Activated CD8-positive, alpha-beta memory T cell treated with anti-CD3 and anti-CD28 coated beads, Interleukin-2, amount 10 ng/mL, durations not matched to agents 7 days and 5 days (primary cell): ENCODE results near the gene KRT75. TPM values are rescaled to one million over a fixed set of nuclear protein-coding genes. Genes with fewer than 3 reads are reported as not detected.

Experiments
- ATAC-seq: fragments of 150-1000 bp; cut with Tn5 transposase; one replicate; pipeline ENCODE4 v1.10.0; 2021; ENCODE audit warnings: moderate library complexity
- CTCF ChIA-PET: fragments of 350-600 bp; sonication (Branson Sonifier 250); formaldehyde crosslinking; loops from one replicate; lab custom pipeline; 2021; ENCODE audit warnings: antibody characterized with exemption; lab: Charles Lee
- DNase-seq: peaks from one replicate; pipeline ENCODE4 v3.0.0-alpha.2; 2020
- H3K27ac Mint-ChIP-seq: one replicate; pipeline ENCODE4 v1.8.0; 2021; ENCODE audit warnings: mild to moderate bottlenecking, mixed read lengths
- H3K27me3 Mint-ChIP-seq: one replicate; pipeline ENCODE4 v1.8.0; 2021; ENCODE audit warnings: mixed read lengths
- H3K36me3 Mint-ChIP-seq: one replicate; pipeline ENCODE4 v1.8.0; 2021; ENCODE audit warnings: mild to moderate bottlenecking, mixed read lengths
- H3K4me1 Mint-ChIP-seq: one replicate; pipeline ENCODE4 v1.8.0; 2021; ENCODE audit warnings: mixed read lengths
- H3K4me3 Mint-ChIP-seq: one replicate; pipeline ENCODE4 v1.8.0; 2021; ENCODE audit warnings: mild to moderate bottlenecking, moderate library complexity, mixed read lengths
- H3K9me3 Mint-ChIP-seq: one replicate; pipeline ENCODE4 v1.8.0; 2022; ENCODE audit warnings: low read depth, mixed read lengths
- total RNA-seq, 2 experiments: library from RNA; stranded (reverse); gene quantifications; one replicate each; pipeline ENCODE4 v1.2.3, GENCODE V29; 2021

KRT75 gene
- not detected for total RNA-seq

- DNase-seq (no peak), ATAC-seq (no peak)
- Mint-ChIP-seq H3K4me1 (no peaks in the 10 kb centered on the region), H3K27ac (no peak within 1 kb of the TSS), H3K4me3 (no peak within 1 kb of the TSS), H3K9me3 (no peaks in the 10 kb centered on the region), H3K36me3 (no peaks in the 10 kb centered on the region), H3K27me3 (peaks cover 25% of the 10 kb centered on the region)
- CTCF ChIA-PET = interaction anchor here (0.7 kb wide), 1 partner anchor 1818 kb away, joined by 3 read pairs; no protein-coding TSS in a partner anchor
Measured at GRCh38 chr12:52434081-52434733, at the start of gene KRT75. Gene KRT75 (minus strand): TSS chr12:52434371. CDS start chr12:52434304, 67 bp downstream.

- ATAC-seq (no peak), DNase-seq (no peak)
- no peak overlapping the region for H3K4me3 Mint-ChIP-seq
- H3K27me3 Mint-ChIP-seq = peaks cover 59% of the 10 kb centered on the region
- no peaks in the 10 kb centered on the region for H3K4me1 Mint-ChIP-seq
- H3K27ac Mint-ChIP-seq = no peak overlapping the region
- H3K9me3 Mint-ChIP-seq = no peaks in the 10 kb centered on the region
- CTCF ChIA-PET = no interaction called here
- no peaks in the 10 kb centered on the region for H3K36me3 Mint-ChIP-seq
Measured at GRCh38 chr12:52480073-52480472, 45.9 kb upstream of the KRT75 start.

- Mint-ChIP-seq H3K9me3 (no peaks in the 10 kb centered on the region), H3K27ac (no peak overlapping the region), H3K4me1 (no peaks in the 10 kb centered on the region), H3K4me3 (no peak overlapping the region), H3K27me3 (peaks cover 35% of the 10 kb centered on the region), H3K36me3 (no peaks in the 10 kb centered on the region)
- ATAC-seq = no peak
- CTCF ChIA-PET = interaction anchor here (1.1 kb wide), 1 partner anchor 407 kb away, joined by 3 read pairs; no protein-coding TSS in a partner anchor
- no peak for DNase-seq
Measured at GRCh38 chr12:52477651-52478050, 43.5 kb upstream of the KRT75 start.

- Mint-ChIP-seq H3K4me3 (no peak overlapping the region), H3K27ac (no peak overlapping the region), H3K36me3 (no peaks in the 10 kb centered on the region), H3K9me3 (no peaks in the 10 kb centered on the region), H3K4me1 (no peaks in the 10 kb centered on the region), H3K27me3 (peaks cover 23% of the 10 kb centered on the region)
- ATAC-seq = no peak
- no peak for DNase-seq
- CTCF ChIA-PET = no interaction called here
Measured at GRCh38 chr12:52474212-52474611, 40.0 kb upstream of the KRT75 start.

- Mint-ChIP-seq H3K9me3 (no peaks in the 10 kb centered on the region), H3K27me3 (peaks cover 20% of the 10 kb centered on the region), H3K27ac (no peak within 1 kb of the TSS), H3K4me3 (no peak within 1 kb of the TSS), H3K36me3 (no peaks in the 10 kb centered on the region), H3K4me1 (no peaks in the 10 kb centered on the region)
- no peak for DNase-seq
- CTCF ChIA-PET = no interaction called here
- no peak for ATAC-seq
Measured at GRCh38 chr12:52473768-52474167, 39.6 kb upstream of the KRT75 start, which contains the start of gene KRT6C. Gene KRT6C (minus strand): TSS chr12:52473805. CDS start chr12:52473737, 68 bp downstream.

- Mint-ChIP-seq H3K27ac (no peak overlapping the region), H3K4me1 (no peaks in the 10 kb centered on the region), H3K27me3 (peaks cover 6% of the 10 kb centered on the region), H3K9me3 (no peaks in the 10 kb centered on the region), H3K4me3 (no peak overlapping the region), H3K36me3 (no peaks in the 10 kb centered on the region)
- ATAC-seq (no peak), DNase-seq (no peak)
- CTCF ChIA-PET = no interaction called here
Measured at GRCh38 chr12:52469853-52470252, 35.7 kb upstream of the KRT75 start.

GRCh38 chr12:52464897-52465296 is 30.7 kb upstream of the KRT75 start:
- ATAC-seq (no peak), DNase-seq (no peak)
- Mint-ChIP-seq H3K27ac (no peak overlapping the region), H3K9me3 (no peaks in the 10 kb centered on the region), H3K27me3 (peaks cover 37% of the 10 kb centered on the region), H3K4me3 (no peak overlapping the region), H3K4me1 (no peaks in the 10 kb centered on the region), H3K36me3 (no peaks in the 10 kb centered on the region)
- CTCF ChIA-PET = interaction anchor here (0.7 kb wide), 1 partner anchor 415 kb away, joined by 3 read pairs; no protein-coding TSS in a partner anchor

GRCh38 chr12:52461693-52462092 is 27.5 kb upstream of the KRT75 start:
- DNase-seq = no peak
- H3K4me1 Mint-ChIP-seq = no peaks in the 10 kb centered on the region

GRCh38 chr12:52458861-52459260 is 24.7 kb upstream of the KRT75 start:
- ATAC-seq (no peak), DNase-seq (no peak)
- Mint-ChIP-seq H3K4me1 (peaks cover 13% of the 10 kb centered on the region), H3K4me3 (no peak overlapping the region), H3K36me3 (no peaks in the 10 kb centered on the region), H3K27ac (no peak overlapping the region), H3K9me3 (no peaks in the 10 kb centered on the region), H3K27me3 (peaks cover 42% of the 10 kb centered on the region)
- CTCF ChIA-PET = interaction anchor here (1.5 kb wide), 1 partner anchor 412 kb away, joined by 5 read pairs; no protein-coding TSS in a partner anchor

More at GRCh38 chr12:52461693-52462092, 27.5 kb upstream of the KRT75 start:
- CTCF ChIA-PET = no interaction called here
- Mint-ChIP-seq H3K27me3 (peaks cover 43% of the 10 kb centered on the region), H3K36me3 (no peaks in the 10 kb centered on the region), H3K9me3 (no peaks in the 10 kb centered on the region), H3K4me3 (no peak overlapping the region), H3K27ac (no peak overlapping the region)
- ATAC-seq = no peak

- CTCF ChIA-PET = no interaction called here
- Mint-ChIP-seq H3K27ac (no peak overlapping the region), H3K9me3 (no peaks in the 10 kb centered on the region), H3K4me3 (no peak overlapping the region), H3K4me1 (peaks cover 13% of the 10 kb centered on the region), H3K36me3 (no peaks in the 10 kb centered on the region), H3K27me3 (peaks cover 35% of the 10 kb centered on the region)
- ATAC-seq (no peak), DNase-seq (no peak)
Measured at GRCh38 chr12:52455821-52456220, 21.6 kb upstream of the KRT75 start.

GRCh38 chr12:52454411-52455201 is 20.4 kb upstream of the KRT75 start:
- DNase-seq (no peak), ATAC-seq (no peak)
- peaks cover 13% of the 10 kb centered on the region for H3K4me1 Mint-ChIP-seq
- H3K27ac Mint-ChIP-seq = no peak overlapping the region
- CTCF ChIA-PET = no interaction called here
- no peak overlapping the region for H3K4me3 Mint-ChIP-seq
- H3K9me3 Mint-ChIP-seq = no peaks in the 10 kb centered on the region
- peaks cover 33% of the 10 kb centered on the region for H3K27me3 Mint-ChIP-seq
- H3K36me3 Mint-ChIP-seq = no peaks in the 10 kb centered on the region

- Mint-ChIP-seq H3K27ac (no peak within 1 kb of the TSS), H3K27me3 (peaks cover 25% of the 10 kb centered on the region), H3K4me1 (peaks cover 20% of the 10 kb centered on the region), H3K4me3 (no peak within 1 kb of the TSS), H3K36me3 (no peaks in the 10 kb centered on the region), H3K9me3 (no peaks in the 10 kb centered on the region)
- DNase-seq = no peak
- CTCF ChIA-PET = no interaction called here
- ATAC-seq = no peak
Measured at GRCh38 chr12:52452101-52452500, 17.9 kb upstream of the KRT75 start, which contains the start of gene KRT6B. Gene KRT6B (minus strand): TSS chr12:52452146. CDS start chr12:52452078, 68 bp downstream.

GRCh38 chr12:52448228-52448627 is 14.1 kb upstream of the KRT75 start:
- Mint-ChIP-seq H3K4me1 (peaks cover 12% of the 10 kb centered on the region), H3K4me3 (no peak overlapping the region), H3K9me3 (no peaks in the 10 kb centered on the region), H3K36me3 (no peaks in the 10 kb centered on the region), H3K27me3 (peaks cover 39% of the 10 kb centered on the region), H3K27ac (no peak overlapping the region)
- DNase-seq (no peak), ATAC-seq (no peak)
- CTCF ChIA-PET = no interaction called here
